HEK293 (cell line): ENCODE results near the gene OR2W1.

Experiments
- CTCF ChIP-seq: fragments of 450-650 bp; formaldehyde crosslinking; IDR thresholded peaks from 2 replicates; pipeline ENCODE4 v1.5.1; 2016; ENCODE audit warnings: missing biosample characterization, missing genetic modification characterization
- REST ChIP-seq: fragments of 450-650 bp; formaldehyde crosslinking; IDR thresholded peaks from 2 replicates; pipeline ENCODE4 v1.5.1; 2016; ENCODE audit warnings: missing biosample characterization, missing genetic modification characterization
- TCF7L2 ChIP-seq: IDR thresholded peaks from 2 replicates; pipeline ENCODE4 v1.6.1; 2011; ENCODE audit warnings: low read depth, mild to moderate bottlenecking, inconsistent platforms, low read length, moderate library complexity, borderline replicate concordance
- ZBTB44 ChIP-seq: fragments of 450-650 bp; IDR thresholded peaks from 2 replicates; pipeline ENCODE4 v1.5.1; 2018; ENCODE audit warnings: missing biosample characterization, mild to moderate bottlenecking, missing genetic modification characterization
- ZNF292 ChIP-seq: fragments of 450-650 bp; formaldehyde crosslinking; IDR thresholded peaks from 2 replicates; pipeline ENCODE4 v1.5.1; 2016; ENCODE audit warnings: low read depth, missing biosample characterization, missing genetic modification characterization, borderline replicate concordance

DNA sequence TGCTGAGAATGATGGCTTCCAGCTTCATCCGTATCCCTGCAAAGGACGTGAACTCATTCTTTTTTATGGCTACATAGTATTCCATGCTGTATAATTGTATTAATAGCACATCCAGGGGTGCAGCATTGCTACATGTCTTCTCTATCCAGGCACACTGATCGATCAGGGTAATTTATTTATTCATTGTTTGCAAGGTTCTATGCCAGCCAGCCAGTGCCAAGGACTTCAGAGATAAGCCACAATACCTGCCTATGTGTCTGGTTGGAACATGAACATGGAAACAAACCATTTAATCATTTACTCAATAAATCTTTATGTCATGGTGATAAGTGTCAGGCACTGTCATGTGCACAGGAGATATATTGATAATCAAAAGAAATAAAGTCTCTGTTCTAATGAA, 48.0 kb upstream of the OR2W1 start:
- TF ChIP-seq ZNF292 (tag by site-specific recombination) (no peak), CTCF (tag by site-specific recombination) (no peak), REST (tag by site-specific recombination) (no peak), ZBTB44 (tag by site-specific recombination) (no peak), TCF7L2 (no peak)
